ENCODE data around the gene BIRC6. TPM values are rescaled to one million over a fixed set of nuclear protein-coding genes. Genes with fewer than 3 reads are reported as not detected.

BIRC6 gene
- total RNA-seq, 1 donor from 2014 or later, result 112 TPM

DNA sequence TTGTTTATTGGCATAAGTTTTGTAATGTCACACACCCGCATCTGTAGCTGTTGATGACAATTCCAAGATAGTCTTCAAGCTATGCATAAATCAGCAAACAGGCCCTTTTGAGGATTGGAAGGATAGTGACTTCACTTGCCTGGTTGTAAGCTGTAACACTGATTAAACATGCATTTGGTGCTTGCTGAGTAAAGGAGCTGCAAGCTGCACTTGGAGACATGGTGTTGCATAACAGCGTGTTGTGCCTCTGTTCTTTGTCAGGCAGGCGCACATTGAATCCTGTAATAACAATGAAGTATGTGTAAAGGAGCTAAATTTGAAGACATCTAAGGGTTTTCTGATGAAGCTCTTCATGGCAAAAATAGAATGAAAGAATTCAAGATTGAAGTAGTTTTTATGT lies 202.3 kb downstream of the BIRC6 start:
- peaks cover 4% of the 10 kb centered on the region for H3K9me3 Mint-ChIP-seq
- intact Hi-C loops (cut with micrococcal nuclease), result no loop called here

DNA sequence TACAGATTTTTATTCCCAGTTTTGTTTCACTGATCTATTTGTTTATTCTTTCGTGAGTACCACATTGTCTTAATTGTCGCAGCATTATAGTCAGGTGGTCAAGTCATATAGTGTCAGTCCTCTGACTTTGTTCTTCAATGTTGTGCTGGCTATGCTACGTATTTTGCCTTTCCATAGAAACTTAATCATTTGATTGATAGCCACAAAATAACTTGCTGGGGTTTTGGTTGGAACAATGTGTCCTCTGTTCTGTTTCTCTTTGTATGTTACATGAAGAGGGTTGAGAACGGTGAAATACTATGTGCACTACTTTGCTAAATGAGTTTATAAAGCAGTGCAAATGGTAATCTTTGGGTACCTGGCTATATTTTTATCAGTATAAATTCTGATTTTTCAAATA lies 206.1 kb downstream of the BIRC6 start:
- intact Hi-C loops (cut with micrococcal nuclease), result no loop called here
- no peaks in the 10 kb centered on the region for H3K27me3 Mint-ChIP-seq (ENCODE audit: insufficient read depth)
- peaks cover 47% of the 10 kb centered on the region for H3K36me3 Mint-ChIP-seq (ENCODE audit: low read depth)
- no peak overlapping the region for H3K27ac Mint-ChIP-seq
- DNase-seq (ENCODE audit: low spot score), result no peak
- H3K9me3 Mint-ChIP-seq, result peaks cover 27% of the 10 kb centered on the region
- H3K4me3 Mint-ChIP-seq, result no peak overlapping the region
- peaks cover 10% of the 10 kb centered on the region for H3K4me1 Mint-ChIP-seq (ENCODE audit: low read depth)

More for the DNA sequence above, 202.3 kb downstream of the BIRC6 start:
- DNase-seq (ENCODE audit: low spot score), result no peak
- Mint-ChIP-seq H3K27me3 (ENCODE audit: insufficient read depth) (no peaks in the 10 kb centered on the region), H3K27ac (no peak overlapping the region), H3K4me3 (no peak overlapping the region), H3K36me3 (ENCODE audit: low read depth) (peaks cover 22% of the 10 kb centered on the region), H3K4me1 (ENCODE audit: low read depth) (peaks cover 3% of the 10 kb centered on the region)

DNA sequence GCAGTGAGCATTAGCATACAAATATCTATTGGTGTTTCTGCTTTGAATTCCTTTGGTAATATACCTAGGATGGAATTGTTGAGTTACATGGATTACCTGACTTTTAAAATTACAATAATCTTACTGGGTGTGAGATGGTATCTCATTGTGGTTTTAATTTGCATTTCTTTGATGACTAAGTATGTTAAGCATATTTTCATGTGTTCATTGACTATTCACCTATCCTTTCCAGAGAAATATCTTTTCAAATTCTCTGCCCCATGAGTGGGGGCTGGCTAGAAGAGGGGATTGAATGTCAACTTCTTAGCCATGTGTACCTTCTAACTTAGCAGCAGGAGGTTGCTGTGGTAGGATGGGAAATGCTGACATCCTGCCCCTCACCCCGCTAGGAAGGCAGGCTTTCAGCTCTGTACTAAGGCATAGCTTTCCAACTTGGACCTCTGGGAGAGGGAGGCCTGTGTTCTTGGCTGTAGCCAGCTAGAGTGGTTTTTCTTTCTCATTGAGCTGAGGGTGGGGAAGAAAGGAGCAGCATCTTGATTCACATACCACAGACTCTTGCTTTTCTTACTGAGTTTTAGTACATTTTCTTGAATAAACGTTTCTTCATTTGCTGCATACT lies 207.7 kb downstream of the BIRC6 start:
- no peak for DNase-seq (ENCODE audit: low spot score)
- intact Hi-C loops (cut with micrococcal nuclease), result no loop called here
- Mint-ChIP-seq H3K27ac (no peak overlapping the region), H3K4me3 (no peak overlapping the region), H3K9me3 (peaks cover 27% of the 10 kb centered on the region), H3K4me1 (ENCODE audit: low read depth) (peaks cover 10% of the 10 kb centered on the region), H3K27me3 (ENCODE audit: insufficient read depth) (no peaks in the 10 kb centered on the region), H3K36me3 (ENCODE audit: low read depth) (peaks cover 45% of the 10 kb centered on the region)

DNA sequence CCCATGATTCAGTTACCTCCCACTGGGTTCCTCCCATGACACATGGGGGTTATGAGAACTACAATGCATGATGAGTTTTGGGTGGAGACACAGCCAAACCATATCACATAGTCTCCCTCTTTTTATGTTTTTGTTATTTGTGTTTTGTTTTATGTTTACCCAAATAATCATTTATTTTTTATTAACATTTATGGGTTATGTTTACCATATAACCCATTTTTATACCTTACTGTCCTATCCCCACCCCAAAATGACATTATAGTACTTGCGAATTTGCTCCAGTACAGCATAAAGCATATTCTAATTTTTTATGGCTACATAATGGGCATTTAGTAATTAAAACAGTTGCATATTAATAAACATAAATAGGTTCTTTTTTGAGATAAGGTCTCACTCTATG lies 209.1 kb downstream of the BIRC6 start:
- H3K36me3 Mint-ChIP-seq (ENCODE audit: low read depth), result peaks cover 48% of the 10 kb centered on the region

DNA sequence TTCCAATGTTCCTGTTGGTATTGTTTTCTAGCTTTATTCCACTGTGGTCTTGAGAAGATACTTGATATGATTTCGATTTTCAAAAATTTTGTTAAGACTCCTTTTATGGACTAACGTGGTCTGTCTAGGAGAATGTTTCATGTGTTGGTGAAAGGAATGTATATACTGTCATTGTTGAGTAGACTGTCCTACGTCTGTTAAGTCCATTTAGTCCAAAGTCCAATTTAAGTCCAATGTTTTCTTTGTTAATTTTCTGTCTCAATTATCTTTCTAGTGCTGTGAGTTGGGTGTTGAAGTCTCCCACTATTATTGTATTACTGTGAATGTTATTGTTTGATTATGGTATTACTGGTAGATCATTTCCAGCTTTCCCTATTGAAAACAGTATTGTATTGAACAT lies 215.2 kb downstream of the BIRC6 start:
- H3K27ac Mint-ChIP-seq, result no peak overlapping the region

More for the DNA sequence above, 209.1 kb downstream of the BIRC6 start:
- no peak overlapping the region for H3K4me3 Mint-ChIP-seq
- DNase-seq (ENCODE audit: low spot score), result no peak
- H3K27me3 Mint-ChIP-seq (ENCODE audit: insufficient read depth), result no peaks in the 10 kb centered on the region
- intact Hi-C loops (cut with micrococcal nuclease), result no loop called here
- peaks cover 11% of the 10 kb centered on the region for H3K4me1 Mint-ChIP-seq (ENCODE audit: low read depth)
- peaks cover 27% of the 10 kb centered on the region for H3K9me3 Mint-ChIP-seq
- H3K27ac Mint-ChIP-seq, result no peak overlapping the region

DNA sequence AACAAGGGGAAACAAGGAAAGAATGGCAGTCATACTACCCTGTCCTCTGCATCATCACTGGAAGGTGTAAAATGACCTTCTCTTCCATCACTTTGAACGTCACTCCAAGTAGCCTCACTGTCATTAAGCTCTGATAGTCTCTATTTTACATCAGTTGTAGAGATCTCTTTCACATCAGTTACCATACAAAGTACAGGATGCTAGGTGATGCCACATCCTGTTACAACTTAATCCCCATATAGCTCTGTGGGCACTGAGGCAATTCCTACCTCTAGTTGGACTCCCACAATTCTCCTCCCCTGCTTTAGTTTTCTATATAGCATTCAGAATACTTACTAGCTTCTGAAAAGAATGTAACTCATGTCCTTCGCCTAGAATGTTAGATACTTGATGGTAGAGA lies 215.9 kb downstream of the BIRC6 start:
- Mint-ChIP-seq H3K27ac (peak overlapping the region; percentile 13), H3K9me3 (no peaks in the 10 kb centered on the region), H3K4me3 (peak overlapping the region; percentile 0), H3K4me1 (ENCODE audit: low read depth) (peaks cover 37% of the 10 kb centered on the region), H3K27me3 (ENCODE audit: insufficient read depth) (no peaks in the 10 kb centered on the region), H3K36me3 (ENCODE audit: low read depth) (peaks cover 41% of the 10 kb centered on the region)
- DNase-seq (ENCODE audit: low spot score), result no peak
- intact Hi-C loops (cut with micrococcal nuclease), result no loop called here

More for the DNA sequence above, 215.2 kb downstream of the BIRC6 start:
- Mint-ChIP-seq H3K27me3 (ENCODE audit: insufficient read depth) (no peaks in the 10 kb centered on the region), H3K36me3 (ENCODE audit: low read depth) (peaks cover 47% of the 10 kb centered on the region), H3K4me3 (no peak overlapping the region), H3K9me3 (no peaks in the 10 kb centered on the region), H3K4me1 (ENCODE audit: low read depth) (peaks cover 36% of the 10 kb centered on the region)
- intact Hi-C loops (cut with micrococcal nuclease), result no loop called here
- DNase-seq (ENCODE audit: low spot score), result no peak

DNA sequence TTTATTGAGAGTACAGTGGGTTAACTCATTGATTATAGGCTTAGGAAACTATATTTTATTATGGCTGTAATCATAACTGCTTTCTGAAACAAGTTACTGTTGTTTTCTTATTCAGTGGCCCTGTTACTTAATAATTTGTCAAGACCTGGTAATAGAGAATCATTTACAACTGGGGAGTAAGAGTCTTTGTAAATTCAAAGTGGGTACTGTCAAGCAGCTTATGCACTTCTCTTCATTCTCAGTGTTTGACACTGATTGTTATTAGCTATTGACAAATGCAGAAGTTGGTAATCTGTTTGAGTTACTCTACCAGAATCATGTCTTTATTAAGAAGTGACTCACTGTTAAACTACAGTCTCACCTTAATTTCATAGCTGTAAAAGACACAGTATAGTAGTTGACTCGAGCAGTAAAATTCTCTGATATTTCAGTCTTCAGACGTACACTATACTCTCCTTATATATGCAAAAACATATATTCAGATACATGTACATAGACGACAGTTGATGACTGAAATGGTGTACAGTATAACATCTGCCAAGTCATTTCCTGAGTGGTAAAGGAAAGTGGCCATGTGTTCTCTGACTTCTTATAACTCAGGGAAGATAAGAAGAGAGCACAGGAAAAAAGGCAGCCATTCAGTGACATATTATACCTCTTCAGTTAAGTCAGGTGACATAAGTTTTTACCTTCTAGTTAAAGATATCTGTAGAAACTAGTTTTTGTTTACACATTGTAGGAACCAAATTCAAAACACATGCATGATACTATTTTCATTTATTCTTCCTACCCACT lies 235.0 kb downstream of the BIRC6 start:
- Mint-ChIP-seq H3K27ac (peak overlapping the region; percentile 93), H3K36me3 (ENCODE audit: low read depth) (peaks cover 37% of the 10 kb centered on the region), H3K9me3 (no peaks in the 10 kb centered on the region), H3K27me3 (ENCODE audit: insufficient read depth) (no peaks in the 10 kb centered on the region), H3K4me1 (ENCODE audit: low read depth) (peaks cover 37% of the 10 kb centered on the region), H3K4me3 (peak overlapping the region; percentile 70)
- peak; percentile 5 for DNase-seq (ENCODE audit: low spot score)
- intact Hi-C loops (cut with micrococcal nuclease), result loop anchor here (1.0 to 5.0 kb wide), 2 partner anchors 35 to 40 kb away; no protein-coding TSS in a partner anchor

DNA sequence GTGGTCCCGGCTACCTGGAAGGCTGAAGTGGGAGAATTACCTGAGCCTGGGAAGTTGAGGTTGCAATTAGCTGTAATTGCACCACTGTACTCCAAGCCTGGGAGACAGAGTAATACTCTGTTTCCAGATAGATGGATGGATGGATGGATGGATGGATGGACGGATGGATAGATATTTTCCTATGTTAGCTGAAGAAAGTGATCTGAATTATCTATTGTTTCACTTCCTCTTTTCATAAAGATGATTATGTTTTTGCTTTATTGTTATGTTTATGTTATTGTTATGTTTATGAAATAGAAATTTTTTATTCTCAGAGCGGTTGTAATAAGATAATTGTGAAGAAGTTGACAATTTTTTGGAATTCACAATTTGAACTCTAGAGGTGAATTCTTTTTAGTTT lies 237.8 kb downstream of the BIRC6 start:
- no peak for DNase-seq (ENCODE audit: low spot score)
- H3K36me3 Mint-ChIP-seq (ENCODE audit: low read depth), result peaks cover 41% of the 10 kb centered on the region
- no peak overlapping the region for H3K27ac Mint-ChIP-seq

DNA sequence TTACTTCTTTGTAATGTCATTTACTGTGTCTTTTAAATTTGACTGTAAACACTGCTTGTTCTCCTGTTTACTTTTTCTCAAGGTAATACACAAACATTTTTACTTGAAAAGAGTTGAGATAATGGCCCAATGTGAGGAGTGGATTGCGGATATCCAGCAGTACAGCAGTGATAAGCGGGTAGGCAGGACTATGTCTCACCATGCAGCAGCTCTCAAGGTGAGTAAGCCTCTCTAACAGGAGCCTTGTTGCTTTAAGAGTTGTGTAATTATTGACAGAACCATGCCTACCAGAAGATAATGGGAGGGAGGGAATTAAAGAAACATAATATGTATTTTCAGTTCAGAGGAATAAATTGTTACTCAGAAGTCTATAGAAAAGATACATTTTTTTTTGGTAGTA lies 254.5 kb downstream of the BIRC6 start:
- DNase-seq (ENCODE audit: low spot score), result no peak
- Mint-ChIP-seq H3K27ac (no peak overlapping the region), H3K4me3 (no peak overlapping the region), H3K36me3 (ENCODE audit: low read depth) (peaks cover 29% of the 10 kb centered on the region), H3K4me1 (ENCODE audit: low read depth) (no peaks in the 10 kb centered on the region), H3K9me3 (no peaks in the 10 kb centered on the region), H3K27me3 (ENCODE audit: insufficient read depth) (no peaks in the 10 kb centered on the region)
- intact Hi-C loops (cut with micrococcal nuclease), result no loop called here

More for the DNA sequence above, 237.8 kb downstream of the BIRC6 start:
- Mint-ChIP-seq H3K9me3 (no peaks in the 10 kb centered on the region), H3K27me3 (ENCODE audit: insufficient read depth) (no peaks in the 10 kb centered on the region), H3K4me3 (no peak overlapping the region), H3K4me1 (ENCODE audit: low read depth) (peaks cover 36% of the 10 kb centered on the region)
- intact Hi-C loops (cut with micrococcal nuclease), result loop anchor here (5.0 kb wide), 1 partner anchor 42 kb away; no protein-coding TSS in a partner anchor

DNA sequence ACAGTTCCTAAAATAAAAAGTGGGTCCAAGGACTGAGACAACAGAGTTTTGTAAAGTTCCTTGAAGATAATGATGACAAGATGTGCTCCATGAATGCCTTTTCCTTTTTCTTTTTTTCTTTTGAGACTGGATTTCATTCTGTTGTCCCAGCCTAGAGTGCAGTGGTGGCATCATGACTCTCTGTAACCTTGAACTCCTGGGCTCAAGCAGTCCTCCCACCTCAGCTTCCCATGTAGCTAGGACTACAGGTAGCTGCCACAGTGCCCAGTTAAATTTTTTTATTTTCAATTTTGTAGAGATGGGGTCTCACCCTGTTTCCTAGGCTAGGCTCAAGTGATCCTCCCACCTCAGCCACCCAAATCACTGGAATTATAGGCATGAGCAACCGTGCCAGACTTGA lies 254.9 kb downstream of the BIRC6 start:
- Mint-ChIP-seq H3K4me3 (no peak overlapping the region), H3K36me3 (ENCODE audit: low read depth) (peaks cover 29% of the 10 kb centered on the region), H3K9me3 (no peaks in the 10 kb centered on the region), H3K27ac (no peak overlapping the region), H3K4me1 (ENCODE audit: low read depth) (no peaks in the 10 kb centered on the region), H3K27me3 (ENCODE audit: insufficient read depth) (no peaks in the 10 kb centered on the region)
- DNase-seq (ENCODE audit: low spot score), result no peak
- intact Hi-C loops (cut with micrococcal nuclease), result no loop called here

DNA sequence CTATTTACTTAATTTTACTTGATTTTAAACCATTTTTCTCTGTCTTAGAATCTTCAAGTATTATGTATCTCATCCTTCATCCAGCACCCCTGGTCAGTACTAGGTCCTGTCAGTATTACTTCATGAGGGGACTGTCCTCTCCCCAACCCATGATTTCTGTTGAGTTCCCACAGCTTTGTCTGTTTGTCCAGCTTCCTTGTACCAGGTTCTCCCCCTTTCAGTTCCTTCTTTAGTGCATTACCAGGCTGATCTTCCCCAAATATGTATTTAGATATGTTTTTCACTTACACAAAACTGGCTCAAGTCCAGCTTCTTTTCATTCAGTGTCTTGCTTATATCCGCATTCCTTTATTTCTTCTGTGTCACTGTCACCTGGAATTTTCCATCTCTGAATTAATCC lies 257.3 kb downstream of the BIRC6 start:
- Mint-ChIP-seq H3K4me3 (no peak overlapping the region), H3K36me3 (ENCODE audit: low read depth) (peaks cover 38% of the 10 kb centered on the region), H3K27me3 (ENCODE audit: insufficient read depth) (no peaks in the 10 kb centered on the region), H3K9me3 (no peaks in the 10 kb centered on the region), H3K27ac (no peak overlapping the region), H3K4me1 (ENCODE audit: low read depth) (no peaks in the 10 kb centered on the region)
- intact Hi-C loops (cut with micrococcal nuclease), result no loop called here
- no peak for DNase-seq (ENCODE audit: low spot score)

DNA sequence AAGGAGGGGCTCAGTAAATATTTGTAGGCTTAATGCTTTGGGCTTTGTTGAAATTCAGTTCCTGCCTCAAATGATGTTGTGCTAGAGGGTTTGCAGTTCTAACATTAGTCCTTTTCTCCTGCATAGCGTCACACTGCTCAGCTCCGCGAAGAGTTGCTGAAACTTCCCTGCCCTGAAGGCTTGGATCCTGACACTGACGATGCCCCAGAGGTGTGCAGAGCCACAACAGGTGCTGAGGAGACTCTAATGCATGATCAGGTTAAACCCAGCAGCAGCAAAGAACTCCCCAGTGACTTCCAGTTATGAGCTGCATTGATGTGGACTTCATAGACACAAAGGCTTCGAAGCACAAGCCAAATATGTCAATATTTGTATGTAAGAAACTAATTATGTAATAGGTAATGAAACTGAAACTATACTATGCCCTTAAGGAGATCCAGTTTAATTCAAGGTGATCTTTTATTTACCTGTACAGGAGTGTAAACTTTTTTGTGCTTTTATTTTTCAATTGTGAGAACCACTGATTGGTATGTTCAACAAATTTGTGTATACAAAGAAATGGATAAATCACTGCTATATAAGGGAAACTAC lies 260.9 kb downstream of the BIRC6 start:
- no peak overlapping the region for H3K27ac Mint-ChIP-seq
- DNase-seq (ENCODE audit: low spot score), result no peak
- H3K4me3 Mint-ChIP-seq, result no peak overlapping the region
- intact Hi-C loops (cut with micrococcal nuclease), result no loop called here
- no peaks in the 10 kb centered on the region for H3K27me3 Mint-ChIP-seq (ENCODE audit: insufficient read depth)
- peaks cover 31% of the 10 kb centered on the region for H3K36me3 Mint-ChIP-seq (ENCODE audit: low read depth)
- H3K4me1 Mint-ChIP-seq (ENCODE audit: low read depth), result peaks cover 8% of the 10 kb centered on the region
- no peaks in the 10 kb centered on the region for H3K9me3 Mint-ChIP-seq
